Thoracic aorta (tissue), 2 donors: ENCODE results near the gene TMEM30B. TPM values are rescaled to one million over a fixed set of nuclear protein-coding genes. Genes with fewer than 3 reads are reported as not detected.

Source experiments
- ATAC-seq: fragments of 150-250 bp; one replicate; pipeline ENCODE4 v1.8.0; 2017; ENCODE audit warnings: low read depth; ENCODE audit not compliant: insufficient number of reproducible peaks, low FRiP score
- DNase-seq: peaks from one replicate; pipeline ENCODE4 v3.0.0-alpha.2; 2020; ENCODE audit warnings: low spot score
- H3K27ac ChIP-seq, 2 donors: fragments of 200-600 bp; sonication (generic); 1 replicate in 1 of 2; 2 replicates in 1 of 2; pipeline ENCODE4 v1.5.1; 2016; ENCODE audit warnings: mild to moderate bottlenecking in 2 of 2, moderate library complexity in 2 of 2
- H3K27me3 ChIP-seq: fragments of 200-600 bp; sonication (generic); replicated peaks from 2 replicates; pipeline ENCODE4 v1.6.0; 2016; ENCODE audit warnings: mild to moderate bottlenecking; ENCODE audit not compliant: insufficient read depth
- H3K36me3 ChIP-seq: fragments of 200-600 bp; sonication (generic); one replicate; pipeline ENCODE4 v1.5.1; 2016
- H3K4me1 ChIP-seq, 2 donors: fragments of 200-600 bp; sonication (generic); 1 replicate in 1 of 2; 2 replicates in 1 of 2; pipeline versions ENCODE4 v1.5.1 to v1.6.0; 2016; ENCODE audit warnings: low read depth in 2 of 2, mild to moderate bottlenecking in 1 of 2; ENCODE audit not compliant: control insufficient read depth in 1 of 2
- H3K4me3 ChIP-seq: fragments of 200-600 bp; sonication (generic); 2 replicates; pipeline ENCODE4 v1.5.1; 2016; ENCODE audit warnings: mild to moderate bottlenecking
- H3K9me3 ChIP-seq: fragments of 200-600 bp; sonication (generic); 2 replicates; pipeline ENCODE4 v1.5.1; 2016
- CTCF ChIP-seq: fragments of 200-600 bp; sonication (generic); IDR thresholded peaks from one replicate; pipeline ENCODE4 v1.5.1; 2019; ENCODE audit warnings: antibody characterized with exemption
- total RNA-seq, 2 donors: library from RNA; depleted of rRNA; stranded (reverse); fragments of >200 nt; gene quantifications; one replicate each; pipeline versions ENCODE4 v1.1.0 to v1.2.3, GENCODE V29; 2016

The TMEM30B gene
- total RNA-seq, 2 donors from 2014 or later = 46.9 to 51.0 TPM

GRCh38 chr14:61238611-61239245 is 42.4 kb downstream of the TMEM30B start:
- no peaks in the 10 kb centered on the region for H3K27me3 ChIP-seq
- H3K4me1 ChIP-seq = no peaks in the 10 kb centered on the region
- peaks cover 3% of the 10 kb centered on the region for H3K9me3 ChIP-seq
- DNase-seq = no peak
- no peak overlapping the region for H3K27ac ChIP-seq
- no peak for TF ChIP-seq CTCF
- H3K4me3 ChIP-seq = no peak overlapping the region
- no peaks in the 10 kb centered on the region for H3K36me3 ChIP-seq
- no peak for ATAC-seq

- H3K36me3 ChIP-seq = no peaks in the 10 kb centered on the region
Measured at GRCh38 chr14:61234215-61234916, 46.8 kb downstream of the TMEM30B start.

DNA sequence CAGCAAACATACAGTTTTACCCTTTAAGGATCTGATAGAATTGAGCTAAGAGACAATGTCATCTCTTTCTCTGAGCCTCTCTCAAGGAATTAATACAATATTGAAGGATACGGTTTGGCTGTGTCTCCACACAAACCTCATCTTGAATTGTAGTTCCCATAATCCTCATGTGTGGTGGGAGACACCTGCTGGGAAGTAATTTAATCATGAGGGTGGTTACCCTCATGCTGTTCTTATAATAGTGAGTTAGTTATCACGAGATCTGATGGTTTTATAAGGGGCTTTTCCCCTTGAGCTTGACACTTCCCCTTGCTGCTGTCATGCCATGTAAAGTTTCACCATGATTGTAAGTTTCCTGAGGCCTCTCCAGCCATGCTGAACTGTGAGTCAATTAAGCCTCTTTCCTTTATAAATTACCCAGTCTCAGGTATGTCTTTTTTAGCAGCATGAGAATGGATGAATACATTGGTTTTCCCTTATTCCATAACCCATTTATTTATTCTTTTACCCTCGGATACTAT is 47.6 kb downstream of the TMEM30B start:
- DNase-seq (no peak), ATAC-seq (no peak)
- Histone ChIP-seq H3K36me3 (no peaks in the 10 kb centered on the region), H3K4me1 (no peaks in the 10 kb centered on the region), H3K27me3 (no peaks in the 10 kb centered on the region), H3K4me3 (no peak overlapping the region), H3K9me3 (no peaks in the 10 kb centered on the region), H3K27ac (no peak overlapping the region)
- no peak for TF ChIP-seq CTCF

More at GRCh38 chr14:61234215-61234916, 46.8 kb downstream of the TMEM30B start:
- H3K27me3 ChIP-seq = no peaks in the 10 kb centered on the region
- no peak overlapping the region for H3K4me3 ChIP-seq
- no peaks in the 10 kb centered on the region for H3K9me3 ChIP-seq
- ATAC-seq (no peak), DNase-seq (no peak)
- TF ChIP-seq CTCF = no peak
- H3K27ac ChIP-seq = no peak overlapping the region
- no peaks in the 10 kb centered on the region for H3K4me1 ChIP-seq

DNA sequence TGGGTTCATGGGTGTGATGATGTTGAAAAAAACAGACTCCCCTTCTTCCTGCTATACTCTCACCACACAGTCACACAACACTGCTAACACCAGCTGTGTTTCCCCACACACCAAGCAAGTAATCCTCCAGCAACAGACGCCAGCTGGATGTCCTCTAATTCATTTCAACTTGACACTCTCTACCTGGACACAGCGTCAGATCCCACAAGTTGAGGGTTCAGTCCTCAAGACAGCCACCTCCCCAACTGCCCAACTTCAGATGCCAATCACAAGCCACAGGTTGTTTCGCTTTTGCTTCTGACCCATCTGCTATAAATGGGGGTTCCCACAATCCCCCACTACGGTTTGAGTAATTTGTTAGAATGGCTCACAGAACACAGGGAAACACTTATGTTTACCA is 49.3 kb downstream of the TMEM30B start:
- DNase-seq (no peak), ATAC-seq (no peak)
- no peaks in the 10 kb centered on the region for H3K27me3 ChIP-seq
- H3K36me3 ChIP-seq = no peaks in the 10 kb centered on the region
- TF ChIP-seq CTCF = no peak
- H3K27ac ChIP-seq = no peak overlapping the region
- no peaks in the 10 kb centered on the region for H3K9me3 ChIP-seq
- H3K4me3 ChIP-seq = no peak overlapping the region
- no peaks in the 10 kb centered on the region for H3K4me1 ChIP-seq

GRCh38 chr14:61229981-61230380 is 51.2 kb downstream of the TMEM30B start:
- Histone ChIP-seq H3K4me1 (peaks cover 0 to 11% of the 10 kb centered on the region in 2 donors), H3K9me3 (no peaks in the 10 kb centered on the region), H3K4me3 (no peak overlapping the region), H3K27ac (no peak overlapping the region), H3K36me3 (no peaks in the 10 kb centered on the region), H3K27me3 (no peaks in the 10 kb centered on the region)
- no peak for TF ChIP-seq CTCF
- DNase-seq (no peak), ATAC-seq (no peak)
